ENCODE measurements around the gene TRABD2B.

The TRABD2B gene

GRCh38 chr1:47712596-47713299 is 284.4 kb downstream of the TRABD2B start:
- no peak for DNase-seq

DNA sequence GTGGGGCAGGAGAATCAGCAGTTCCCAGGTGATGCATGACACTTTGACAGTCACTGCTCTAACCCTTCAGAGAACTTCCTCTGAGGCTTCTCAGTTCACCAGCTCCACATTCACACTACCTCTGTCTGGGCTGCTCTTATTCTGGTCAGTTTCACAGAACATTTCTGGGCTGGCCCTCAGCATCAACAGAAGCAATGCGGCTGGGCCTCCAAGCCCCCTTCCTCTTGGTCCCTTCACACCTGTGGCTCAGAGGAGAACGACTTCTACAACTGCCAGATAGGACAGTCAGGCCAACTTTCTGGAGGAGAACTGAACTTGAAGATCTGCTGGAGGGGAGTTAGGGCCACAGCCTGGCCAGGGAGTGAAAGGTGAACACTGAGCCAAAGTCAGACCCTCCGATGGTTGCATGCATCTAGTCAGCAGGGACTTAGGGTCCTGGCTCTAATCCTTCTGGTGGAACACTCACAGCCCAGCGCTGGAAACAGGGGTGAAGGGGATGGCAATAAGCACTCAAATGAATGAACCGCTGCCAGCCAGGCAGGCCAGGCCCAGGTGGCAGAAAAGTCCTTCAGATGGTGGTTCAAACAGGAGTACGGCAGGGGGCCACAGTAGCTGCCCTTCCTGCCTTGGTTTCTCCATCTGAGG is 285.2 kb downstream of the TRABD2B start:
- no peak for DNase-seq

GRCh38 chr1:47711184-47711847 is 285.9 kb downstream of the TRABD2B start:
- no peak for DNase-seq
